ENCODE data around the gene BLACAT1.

The BLACAT1 gene

GRCh38 chr1:205423814-205424399 lies 31.9 kb downstream of the BLACAT1 start:
- Histone ChIP-seq H3K4me3 (ENCODE audit: insufficient read depth in 1 of 2, low read depth in 1 of 2, low read length in 2 of 2) (no peak overlapping the region), H3K9ac (ENCODE audit: low read length) (no peak overlapping the region), H2AFZ (ENCODE audit: low read depth, low read length) (no peak overlapping the region), H3K9me3 (ENCODE audit: control insufficient read depth, low read length) (no peaks in the 10 kb centered on the region), H3K4me1 (ENCODE audit: control insufficient read depth, insufficient read depth, low read depth, low read length) (no peaks in the 10 kb centered on the region), H3K23ac (ENCODE audit: low read length in 2 of 2) (no peak overlapping the region), H3K27ac (ENCODE audit: low read length, poor library complexity, severe bottlenecking) (no peak overlapping the region), H2BK12ac (ENCODE audit: low read length in 2 of 2) (no peak overlapping the region), H3K4ac (ENCODE audit: low read depth in 1 of 2, low read length in 2 of 2) (no peak overlapping the region), H3K4me2 (ENCODE audit: low read length, poor library complexity, severe bottlenecking) (no peak overlapping the region), H2BK120ac (ENCODE audit: low read depth, low read length) (no peak overlapping the region), H4K8ac (ENCODE audit: low read length) (no peak overlapping the region), H2BK15ac (ENCODE audit: low read depth, poor library complexity, severe bottlenecking) (no peak overlapping the region), H3K27me3 (ENCODE audit: control insufficient read depth in 1 of 2, insufficient read depth in 1 of 2, low read length in 2 of 2) (peaks cover 83 to 99% of the 10 kb centered on the region in 2 experiments), H4K91ac (ENCODE audit: low read length) (no peak overlapping the region), H3K36me3 (ENCODE audit: control insufficient read depth in 1 of 2, insufficient read depth in 2 of 2, low read depth in 1 of 2, low read length in 2 of 2) (no peaks in the 10 kb centered on the region), H3K18ac (ENCODE audit: low read depth in 1 of 2, low read length in 2 of 2) (no peak overlapping the region), H3K79me1 (replicated peaks; ENCODE audit: low read length, poor library complexity, severe bottlenecking) (no peaks in the 10 kb centered on the region), H2BK5ac (ENCODE audit: low read depth, low read length, poor library complexity, severe bottlenecking) (no peak overlapping the region), H2AK5ac (ENCODE audit: low read length, severe bottlenecking) (no peak overlapping the region), H3K14ac (ENCODE audit: low read length in 2 of 2) (no peak overlapping the region)
- no peak for DNase-seq
- WGBS = 66% methylated on average over 6 of the region's 6 CpGs

- Histone ChIP-seq H3K14ac (ENCODE audit: low read length in 2 of 2) (no peak overlapping the region), H3K27me3 (ENCODE audit: control insufficient read depth in 1 of 2, insufficient read depth in 1 of 2, low read length in 2 of 2) (peaks cover 83 to 97% of the 10 kb centered on the region in 2 experiments), H3K9me3 (ENCODE audit: control insufficient read depth, low read length) (no peaks in the 10 kb centered on the region), H3K27ac (ENCODE audit: low read length, poor library complexity, severe bottlenecking) (no peak overlapping the region), H3K23ac (ENCODE audit: low read length in 2 of 2) (no peak overlapping the region), H3K18ac (ENCODE audit: low read depth in 1 of 2, low read length in 2 of 2) (no peak overlapping the region), H4K91ac (ENCODE audit: low read length) (no peak overlapping the region), H3K79me1 (replicated peaks; ENCODE audit: low read length, poor library complexity, severe bottlenecking) (no peaks in the 10 kb centered on the region), H4K8ac (ENCODE audit: low read length) (no peak overlapping the region), H3K4me2 (ENCODE audit: low read length, poor library complexity, severe bottlenecking) (no peak overlapping the region), H2AK5ac (ENCODE audit: low read length, severe bottlenecking) (no peak overlapping the region), H2BK5ac (ENCODE audit: low read depth, low read length, poor library complexity, severe bottlenecking) (no peak overlapping the region), H3K4me3 (ENCODE audit: insufficient read depth in 1 of 2, low read depth in 1 of 2, low read length in 2 of 2) (no peak overlapping the region), H3K4ac (ENCODE audit: low read depth in 1 of 2, low read length in 2 of 2) (no peak overlapping the region), H2BK120ac (ENCODE audit: low read depth, low read length) (no peak overlapping the region), H2AFZ (ENCODE audit: low read depth, low read length) (no peak overlapping the region), H2BK15ac (ENCODE audit: low read depth, poor library complexity, severe bottlenecking) (no peak overlapping the region), H2BK12ac (ENCODE audit: low read length in 2 of 2) (no peak overlapping the region), H3K9ac (ENCODE audit: low read length) (no peak overlapping the region), H3K4me1 (ENCODE audit: control insufficient read depth, insufficient read depth, low read depth, low read length) (no peaks in the 10 kb centered on the region), H3K36me3 (ENCODE audit: control insufficient read depth in 1 of 2, insufficient read depth in 2 of 2, low read depth in 1 of 2, low read length in 2 of 2) (no peaks in the 10 kb centered on the region)
- no peak for DNase-seq
- 69% methylated on average over 3 of the region's 4 CpGs for WGBS
Measured at GRCh38 chr1:205422993-205423642, 32.7 kb downstream of the BLACAT1 start.

GRCh38 chr1:205421798-205422197 lies 34.0 kb downstream of the BLACAT1 start, which contains the start of gene LEMD1:
LEMD1 (minus strand) TSS chr1:205422056; CDS start chr1:205420536, 1,520 bp downstream.
- Histone ChIP-seq H3K4me1 (ENCODE audit: control insufficient read depth, insufficient read depth, low read depth, low read length) (no peaks in the 10 kb centered on the region), H4K8ac (ENCODE audit: low read length) (no peak within 1 kb of the TSS), H3K36me3 (ENCODE audit: control insufficient read depth in 1 of 2, insufficient read depth in 2 of 2, low read depth in 1 of 2, low read length in 2 of 2) (no peaks in the 10 kb centered on the region)

DNA sequence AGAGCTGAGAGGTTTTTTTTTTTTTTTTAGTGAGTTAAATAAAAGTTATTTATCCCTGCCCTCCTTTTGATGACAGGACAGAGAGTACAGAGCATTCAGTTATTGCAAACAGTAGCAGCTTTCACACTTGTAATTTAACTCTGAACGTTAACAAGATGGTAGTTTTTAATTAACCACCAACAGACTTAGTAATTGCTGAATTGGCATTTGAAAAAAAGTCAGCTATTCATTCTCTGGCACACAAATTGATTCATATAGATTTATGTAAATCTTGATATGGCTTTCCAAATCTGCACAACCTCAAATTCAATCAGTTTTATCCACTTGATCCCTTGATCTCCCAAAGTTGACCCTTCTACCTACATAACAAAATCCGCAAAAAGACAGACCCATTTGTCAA lies 34.9 kb downstream of the BLACAT1 start:
- H3K9ac ChIP-seq (ENCODE audit: low read length) = no peak overlapping the region
- H3K18ac ChIP-seq (ENCODE audit: low read depth in 1 of 2, low read length in 2 of 2) = no peak overlapping the region
- H3K27me3 ChIP-seq (ENCODE audit: control insufficient read depth in 1 of 2, insufficient read depth in 1 of 2, low read length in 2 of 2) = peaks cover 76 to 91% of the 10 kb centered on the region in 2 experiments
- H3K79me1 ChIP-seq (replicated peaks; ENCODE audit: low read length, poor library complexity, severe bottlenecking) = no peaks in the 10 kb centered on the region
- no peak for DNase-seq
- no CpG with 5 or more reads among the region's 2 CpGs for WGBS
- H3K36me3 ChIP-seq (ENCODE audit: control insufficient read depth in 1 of 2, insufficient read depth in 2 of 2, low read depth in 1 of 2, low read length in 2 of 2) = no peaks in the 10 kb centered on the region
- no peaks in the 10 kb centered on the region for H3K4me1 ChIP-seq (ENCODE audit: control insufficient read depth, insufficient read depth, low read depth, low read length)
- H2AK5ac ChIP-seq (ENCODE audit: low read length, severe bottlenecking) = no peak overlapping the region
- H3K4ac ChIP-seq (ENCODE audit: low read depth in 1 of 2, low read length in 2 of 2) = no peak overlapping the region
- H3K27ac ChIP-seq (ENCODE audit: low read length, poor library complexity, severe bottlenecking) = no peak overlapping the region
- H3K23ac ChIP-seq (ENCODE audit: low read length in 2 of 2) = no peak overlapping the region
- no peak overlapping the region for H2BK15ac ChIP-seq (ENCODE audit: low read depth, poor library complexity, severe bottlenecking)
- no peaks in the 10 kb centered on the region for H3K9me3 ChIP-seq (ENCODE audit: control insufficient read depth, low read length)
- no peak overlapping the region for H4K91ac ChIP-seq (ENCODE audit: low read length)
- H3K4me3 ChIP-seq (ENCODE audit: insufficient read depth in 1 of 2, low read depth in 1 of 2, low read length in 2 of 2) = no peak overlapping the region
- no peak overlapping the region for H3K4me2 ChIP-seq (ENCODE audit: low read length, poor library complexity, severe bottlenecking)
- no peak overlapping the region for H3K14ac ChIP-seq (ENCODE audit: low read length in 2 of 2)
- H2BK12ac ChIP-seq (ENCODE audit: low read length in 2 of 2) = no peak overlapping the region
- no peak overlapping the region for H2AFZ ChIP-seq (ENCODE audit: low read depth, low read length)
- no peak overlapping the region for H4K8ac ChIP-seq (ENCODE audit: low read length)
- H2BK5ac ChIP-seq (ENCODE audit: low read depth, low read length, poor library complexity, severe bottlenecking) = no peak overlapping the region
- no peak overlapping the region for H2BK120ac ChIP-seq (ENCODE audit: low read depth, low read length)

More at GRCh38 chr1:205421798-205422197, 34.0 kb downstream of the BLACAT1 start, which contains the start of gene LEMD1:
- no peak within 1 kb of the TSS for H3K27ac ChIP-seq (ENCODE audit: low read length, poor library complexity, severe bottlenecking)
- WGBS = 64% methylated on average over 1 of the region's 2 CpGs
- H2AFZ ChIP-seq (ENCODE audit: low read depth, low read length) = no peak within 1 kb of the TSS
- no peak within 1 kb of the TSS for H2AK5ac ChIP-seq (ENCODE audit: low read length, severe bottlenecking)
- no peak within 1 kb of the TSS for H4K91ac ChIP-seq (ENCODE audit: low read length)
- H3K79me1 ChIP-seq (replicated peaks; ENCODE audit: low read length, poor library complexity, severe bottlenecking) = no peaks in the 10 kb centered on the region
- H2BK12ac ChIP-seq (ENCODE audit: low read length in 2 of 2) = no peak within 1 kb of the TSS
- no peak within 1 kb of the TSS for H3K4me2 ChIP-seq (ENCODE audit: low read length, poor library complexity, severe bottlenecking)
- no peak within 1 kb of the TSS for H3K18ac ChIP-seq (ENCODE audit: low read depth in 1 of 2, low read length in 2 of 2)
- H2BK5ac ChIP-seq (ENCODE audit: low read depth, low read length, poor library complexity, severe bottlenecking) = no peak within 1 kb of the TSS
- no peak within 1 kb of the TSS for H3K4ac ChIP-seq (ENCODE audit: low read depth in 1 of 2, low read length in 2 of 2)
- no peak within 1 kb of the TSS for H3K9ac ChIP-seq (ENCODE audit: low read length)
- no peak within 1 kb of the TSS for H2BK120ac ChIP-seq (ENCODE audit: low read depth, low read length)
- no peak within 1 kb of the TSS for H2BK15ac ChIP-seq (ENCODE audit: low read depth, poor library complexity, severe bottlenecking)
- no peak within 1 kb of the TSS for H3K14ac ChIP-seq (ENCODE audit: low read length in 2 of 2)
- H3K9me3 ChIP-seq (ENCODE audit: control insufficient read depth, low read length) = no peaks in the 10 kb centered on the region
- DNase-seq = no peak
- no peak within 1 kb of the TSS for H3K4me3 ChIP-seq (ENCODE audit: insufficient read depth in 1 of 2, low read depth in 1 of 2, low read length in 2 of 2)
- no peak within 1 kb of the TSS for H3K23ac ChIP-seq (ENCODE audit: low read length in 2 of 2)
- H3K27me3 ChIP-seq (ENCODE audit: control insufficient read depth in 1 of 2, insufficient read depth in 1 of 2, low read length in 2 of 2) = peaks cover 84 to 97% of the 10 kb centered on the region in 2 experiments

All from mesenchymal stem cell (in vitro differentiated cells and primary cell).